Measurements from ENCODE around the gene GAL3ST3. TPM values are rescaled to one million over a fixed set of nuclear protein-coding genes. Genes with fewer than 3 reads are reported as not detected.

Gene GAL3ST3
- total and polyA plus RNA-seq, 2 of the 8 experiments (the other 6 are each of a cell fraction or from before 2014, with no cell fraction given), result 21.1 to 21.4 TPM

DNA sequence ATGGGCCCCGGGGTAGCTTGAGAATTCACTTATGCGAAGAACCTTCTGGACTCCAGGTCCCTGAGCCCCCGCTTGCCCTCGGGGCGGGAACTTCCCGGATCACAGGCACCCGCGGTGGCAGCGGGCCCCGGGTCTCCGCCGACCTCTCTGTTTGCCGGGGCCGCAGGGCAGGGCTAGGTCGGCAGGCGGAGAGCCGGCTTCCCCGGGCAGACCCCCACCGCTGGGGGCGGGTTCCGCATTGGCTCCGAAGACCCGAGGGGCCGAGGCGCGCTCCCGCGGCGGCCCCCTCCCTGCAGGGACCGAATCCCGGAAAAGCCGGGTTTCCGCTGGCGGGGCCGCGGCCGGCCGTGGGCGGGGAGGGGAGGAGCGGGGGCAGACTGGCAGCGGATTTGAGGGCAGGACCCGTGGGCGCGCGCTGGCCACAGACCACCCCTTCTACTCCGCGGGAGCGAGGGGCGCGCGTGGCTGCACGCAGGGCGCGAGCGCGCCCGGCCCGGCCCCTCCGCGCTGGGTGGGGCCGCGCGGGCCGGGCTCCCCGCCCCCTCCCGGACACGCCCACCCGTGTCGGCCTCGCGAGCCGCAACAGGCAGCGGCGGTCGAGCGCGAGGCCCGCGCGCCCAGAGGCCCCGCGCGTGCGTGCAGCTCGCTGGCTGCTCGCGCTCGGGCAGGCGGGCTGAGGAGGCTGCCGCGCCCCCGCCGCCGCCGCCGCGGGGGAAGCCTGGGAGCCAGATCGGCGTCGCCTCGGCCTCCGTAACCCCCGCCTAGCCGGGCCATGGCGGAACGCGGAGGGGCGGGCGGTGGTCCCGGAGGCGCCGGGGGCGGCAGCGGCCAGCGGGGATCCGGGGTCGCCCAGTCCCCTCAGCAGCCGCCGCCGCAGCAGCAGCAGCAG is 21.0 kb upstream of the GAL3ST3 start, which contains the start of gene PACS1 (continued):
- TF ChIP-seq PHF8 (conservative IDR thresholded peaks at IDR 0.05; ENCODE audit: low read depth, low read length) (peak; percentile 43; the same call in 1 of the 2 replicates), RNF2 (IDR thresholded peaks at IDR 0.05; ENCODE audit: borderline replicate concordance, low read depth, low read length, missing control alignments, poor library complexity, severe bottlenecking) (no peak), ASH2L (IDR thresholded peaks at IDR 0.05; ENCODE audit: low read length) (peak; percentile 31)
- TF ChIP-seq, protein P1, sequence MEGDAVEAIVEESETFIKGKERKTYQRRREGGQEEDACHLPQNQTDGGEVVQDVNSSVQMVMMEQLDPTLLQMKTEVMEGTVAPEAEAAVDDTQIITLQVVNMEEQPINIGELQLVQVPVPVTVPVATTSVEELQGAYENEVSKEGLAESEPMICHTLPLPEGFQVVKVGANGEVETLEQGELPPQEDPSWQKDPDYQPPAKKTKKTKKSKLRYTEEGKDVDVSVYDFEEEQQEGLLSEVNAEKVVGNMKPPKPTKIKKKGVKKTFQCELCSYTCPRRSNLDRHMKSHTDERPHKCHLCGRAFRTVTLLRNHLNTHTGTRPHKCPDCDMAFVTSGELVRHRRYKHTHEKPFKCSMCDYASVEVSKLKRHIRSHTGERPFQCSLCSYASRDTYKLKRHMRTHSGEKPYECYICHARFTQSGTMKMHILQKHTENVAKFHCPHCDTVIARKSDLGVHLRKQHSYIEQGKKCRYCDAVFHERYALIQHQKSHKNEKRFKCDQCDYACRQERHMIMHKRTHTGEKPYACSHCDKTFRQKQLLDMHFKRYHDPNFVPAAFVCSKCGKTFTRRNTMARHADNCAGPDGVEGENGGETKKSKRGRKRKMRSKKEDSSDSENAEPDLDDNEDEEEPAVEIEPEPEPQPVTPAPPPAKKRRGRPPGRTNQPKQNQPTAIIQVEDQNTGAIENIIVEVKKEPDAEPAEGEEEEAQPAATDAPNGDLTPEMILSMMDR (IDR thresholded peaks at IDR 0.05; ENCODE audit: control extremely low read depth in 1 of 3, insufficient read depth in 1 of 3, low read depth in 1 of 3, low read length in 3 of 3), result no peak

All from H1 (cell line).